GM12874 (cell line): Measurements from ENCODE around the gene CACNA2D3.

Experiments used
- TF ChIP-seq, protein P1 (sequence below): IDR thresholded peaks from 2 replicates; pipeline ENCODE4 v1.5.1; 2011; ENCODE audit warnings: low read depth, mild to moderate bottlenecking, control low read depth, low read length, moderate library complexity; ENCODE audit not compliant: insufficient read depth

CACNA2D3 gene

DNA sequence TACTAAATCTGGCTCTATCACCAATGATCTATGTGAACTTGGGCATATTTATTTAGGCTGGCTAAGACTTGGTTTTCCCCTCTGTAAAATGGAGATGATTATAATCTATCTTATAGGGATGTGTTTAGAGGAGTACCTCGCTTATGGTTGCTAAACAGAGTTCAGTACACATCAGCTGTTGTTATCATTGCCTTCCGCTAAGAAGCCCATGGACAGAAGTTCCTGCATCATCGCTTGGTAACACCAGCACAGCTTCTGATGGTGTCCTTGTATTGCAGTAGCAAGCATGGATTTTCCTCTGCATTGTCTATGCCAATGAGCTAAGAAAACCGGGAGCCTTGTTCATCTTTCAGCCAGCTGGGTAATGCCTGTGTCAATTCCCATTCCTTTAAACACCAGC is 878.6 kb downstream of the CACNA2D3 start:
- TF ChIP-seq, protein P1, sequence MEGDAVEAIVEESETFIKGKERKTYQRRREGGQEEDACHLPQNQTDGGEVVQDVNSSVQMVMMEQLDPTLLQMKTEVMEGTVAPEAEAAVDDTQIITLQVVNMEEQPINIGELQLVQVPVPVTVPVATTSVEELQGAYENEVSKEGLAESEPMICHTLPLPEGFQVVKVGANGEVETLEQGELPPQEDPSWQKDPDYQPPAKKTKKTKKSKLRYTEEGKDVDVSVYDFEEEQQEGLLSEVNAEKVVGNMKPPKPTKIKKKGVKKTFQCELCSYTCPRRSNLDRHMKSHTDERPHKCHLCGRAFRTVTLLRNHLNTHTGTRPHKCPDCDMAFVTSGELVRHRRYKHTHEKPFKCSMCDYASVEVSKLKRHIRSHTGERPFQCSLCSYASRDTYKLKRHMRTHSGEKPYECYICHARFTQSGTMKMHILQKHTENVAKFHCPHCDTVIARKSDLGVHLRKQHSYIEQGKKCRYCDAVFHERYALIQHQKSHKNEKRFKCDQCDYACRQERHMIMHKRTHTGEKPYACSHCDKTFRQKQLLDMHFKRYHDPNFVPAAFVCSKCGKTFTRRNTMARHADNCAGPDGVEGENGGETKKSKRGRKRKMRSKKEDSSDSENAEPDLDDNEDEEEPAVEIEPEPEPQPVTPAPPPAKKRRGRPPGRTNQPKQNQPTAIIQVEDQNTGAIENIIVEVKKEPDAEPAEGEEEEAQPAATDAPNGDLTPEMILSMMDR: no peak

DNA sequence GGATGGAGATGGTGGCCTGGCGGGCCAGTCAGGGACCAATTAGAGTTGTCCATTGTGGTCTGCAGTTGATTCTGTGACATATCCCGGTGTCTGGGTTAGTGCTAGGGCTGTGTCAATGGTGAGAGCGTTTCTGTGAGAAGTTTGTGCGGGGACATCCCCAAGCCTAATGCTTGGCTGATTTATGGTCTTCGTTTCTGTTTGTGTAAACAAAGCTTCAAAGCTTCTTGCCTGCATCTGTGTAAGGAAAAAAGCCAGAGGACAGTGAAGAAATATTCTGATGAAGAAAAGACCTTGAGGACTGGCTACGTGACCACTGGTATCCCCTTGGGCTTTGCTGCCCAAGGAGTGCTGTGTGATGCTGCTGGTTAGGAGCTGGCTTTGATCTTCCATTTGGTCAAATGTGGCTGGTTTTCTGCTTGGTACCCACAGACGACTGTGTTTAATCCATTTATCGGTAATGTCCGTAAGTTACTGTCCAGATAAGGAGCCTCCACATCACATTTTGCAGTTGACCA is 880.1 kb downstream of the CACNA2D3 start:
- TF ChIP-seq, protein P1: no peak

DNA sequence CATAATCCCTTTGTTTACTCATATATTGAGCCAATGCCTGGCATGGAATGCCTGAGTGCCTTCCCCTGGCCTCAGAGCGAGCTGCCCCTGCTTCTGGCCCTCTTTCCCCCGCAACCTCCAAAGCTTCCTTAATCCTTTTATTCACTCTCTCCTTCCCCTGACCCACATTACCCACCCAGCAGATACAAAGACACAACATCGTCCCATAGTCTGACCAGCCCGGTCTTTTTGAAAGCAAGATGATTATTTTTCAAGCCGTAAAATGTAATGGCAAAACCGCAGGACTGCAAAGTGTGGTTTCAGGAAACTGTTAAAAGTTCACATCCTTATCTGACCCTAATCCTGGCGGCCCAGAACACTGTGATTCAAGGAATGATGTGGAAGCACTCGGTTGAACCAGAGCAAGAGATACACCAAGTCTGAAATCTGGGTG is 883.9 kb downstream of the CACNA2D3 start:
- TF ChIP-seq, protein P1: no peak

DNA sequence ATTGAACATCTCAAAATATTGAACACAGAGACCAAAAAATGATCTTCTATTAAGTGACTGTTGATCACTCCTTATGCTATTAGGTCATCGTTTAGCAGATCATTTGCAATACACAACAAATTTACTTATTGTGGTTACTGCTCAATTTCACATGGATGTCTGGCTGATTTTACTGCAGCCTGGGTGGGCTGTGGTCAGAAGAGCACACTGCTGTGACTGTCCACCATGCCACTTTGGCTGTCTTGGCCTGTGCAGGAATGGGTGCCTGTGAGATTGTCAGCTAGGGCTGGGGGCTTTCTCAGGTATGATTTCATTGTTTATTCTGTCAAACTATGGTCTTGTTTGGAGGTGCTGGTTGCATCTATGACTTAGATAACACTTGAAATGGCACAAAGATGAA is 885.6 kb downstream of the CACNA2D3 start:
- TF ChIP-seq, protein P1: no peak

DNA sequence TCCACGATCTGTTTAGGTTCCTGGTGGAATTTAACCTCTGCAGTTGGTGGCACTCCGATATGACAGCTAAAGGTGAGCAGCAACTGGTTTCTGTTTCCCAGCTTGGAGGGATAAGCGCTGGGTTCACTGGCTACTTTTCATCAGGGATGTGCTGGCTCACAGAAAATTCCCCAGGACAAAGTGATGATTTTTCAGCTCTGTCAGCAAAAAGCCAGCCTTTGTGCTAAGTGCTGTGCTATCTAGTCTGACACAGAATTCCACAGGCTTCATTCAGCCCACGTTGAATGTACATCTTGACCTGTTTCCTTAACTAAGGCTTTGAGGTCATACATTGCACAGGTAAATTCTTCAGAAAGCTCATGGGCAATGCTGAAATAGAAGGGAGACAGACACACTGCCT is 887.0 kb downstream of the CACNA2D3 start:
- TF ChIP-seq, protein P1: no peak

DNA sequence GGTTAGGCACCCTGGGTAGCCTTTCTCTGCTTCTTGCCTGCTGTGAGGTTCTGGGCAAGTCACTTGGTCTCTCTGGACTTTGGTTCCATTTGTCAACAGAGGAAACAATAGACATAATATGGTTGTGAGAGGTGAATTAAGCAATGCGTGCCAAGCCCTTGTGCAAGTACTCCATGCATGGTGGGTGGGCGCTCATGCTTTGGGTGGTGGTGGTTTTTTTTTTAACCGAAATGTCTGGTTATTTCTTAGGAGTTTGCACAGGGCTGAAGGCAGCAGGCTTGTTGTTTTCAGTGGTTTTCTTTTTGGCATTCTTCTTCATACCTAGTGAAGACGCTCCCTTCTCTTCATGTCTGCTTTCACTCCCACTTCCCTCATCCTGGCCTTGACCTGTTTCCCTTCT is 889.7 kb downstream of the CACNA2D3 start:
- TF ChIP-seq, protein P1: no peak

DNA sequence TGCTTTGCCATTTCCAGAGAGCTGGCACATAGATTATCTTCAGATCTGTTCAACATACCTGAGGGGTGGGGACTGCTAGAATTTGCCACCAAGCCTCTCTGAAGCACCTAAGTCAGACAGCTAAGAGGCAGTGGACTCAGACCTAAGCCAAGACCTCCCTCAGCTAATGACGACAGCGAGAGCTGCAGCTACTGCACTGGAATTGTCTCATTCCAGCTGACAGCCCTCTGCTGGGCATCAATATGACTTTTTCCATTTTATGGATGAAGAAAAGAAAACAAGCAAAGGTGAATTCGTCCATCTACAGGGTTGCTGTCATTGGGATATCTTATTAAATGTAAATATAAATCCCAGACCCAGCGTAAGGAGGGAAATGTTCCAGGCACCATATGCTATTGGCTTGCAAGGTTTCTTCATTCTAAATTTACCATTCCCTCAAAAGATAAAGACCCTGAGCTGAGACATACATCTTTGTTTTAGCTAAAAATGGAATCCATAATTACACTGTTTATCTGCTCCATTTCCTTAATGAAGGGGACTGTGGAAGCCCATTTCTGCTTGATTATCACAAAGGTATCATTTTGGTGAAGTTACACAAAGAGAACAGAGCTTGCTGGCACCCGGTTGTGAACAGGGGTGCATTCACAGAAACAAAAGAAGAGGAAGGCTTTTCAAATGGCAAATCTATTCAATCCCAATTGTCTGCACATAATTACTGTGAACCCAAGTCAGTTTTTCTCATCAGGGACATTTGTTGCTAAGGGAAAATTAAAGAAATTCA is 891.0 kb downstream of the CACNA2D3 start:
- TF ChIP-seq, protein P1: no peak
